ENCODE measurements around the gene PNPLA3.

PNPLA3 gene

GRCh38 chr22:43923631-43924464 lies at the start of gene PNPLA3:
Gene PNPLA3, plus strand, starts transcription at chr22:43923805. Its CDS starts 107 bp downstream, at chr22:43923912.
- no peak for DNase-seq

GRCh38 chr22:43876866-43877509 lies 46.6 kb upstream of the PNPLA3 start:
- no peak for DNase-seq

GRCh38 chr22:43878079-43878795 lies 45.4 kb upstream of the PNPLA3 start:
- DNase-seq, result no peak

GRCh38 chr22:43878831-43879550 lies 44.6 kb upstream of the PNPLA3 start:
- DNase-seq, result no peak

GRCh38 chr22:43879901-43880540 lies 43.6 kb upstream of the PNPLA3 start:
- no peak for DNase-seq

- DNase-seq, result no peak
Measured at GRCh38 chr22:43880541-43880991, 43.0 kb upstream of the PNPLA3 start.

GRCh38 chr22:43881091-43882061 lies 42.2 kb upstream of the PNPLA3 start:
- DNase-seq, result no peak

GRCh38 chr22:43882122-43882767 lies 41.4 kb upstream of the PNPLA3 start:
- no peak for DNase-seq

- DNase-seq, result no peak
Measured at GRCh38 chr22:43883012-43883661, 40.5 kb upstream of the PNPLA3 start.

GRCh38 chr22:43883719-43884415 lies 39.7 kb upstream of the PNPLA3 start:
- DNase-seq, result no peak

- DNase-seq, result no peak
Measured at GRCh38 chr22:43884600-43885318, 38.8 kb upstream of the PNPLA3 start.

GRCh38 chr22:43885319-43885671 lies 38.3 kb upstream of the PNPLA3 start:
- DNase-seq, result no peak

- no peak for DNase-seq
Measured at GRCh38 chr22:43885786-43886185, 37.8 kb upstream of the PNPLA3 start.

GRCh38 chr22:43886231-43886630 lies 37.4 kb upstream of the PNPLA3 start:
- DNase-seq, result no peak

GRCh38 chr22:43887391-43887790 lies 36.2 kb upstream of the PNPLA3 start:
- DNase-seq, result no peak

- no peak for DNase-seq
Measured at GRCh38 chr22:43888740-43889139, 34.9 kb upstream of the PNPLA3 start.

GRCh38 chr22:43889201-43889859 lies 34.3 kb upstream of the PNPLA3 start:
- no peak for DNase-seq

GRCh38 chr22:43889860-43890253 lies 33.7 kb upstream of the PNPLA3 start:
- DNase-seq, result no peak

All from NCI-H2081 treated with DMSO at 0.1 percent for 48 hours (cell line).